ENCODE results near the gene SOX30. TPM values are rescaled to one million over a fixed set of nuclear protein-coding genes. Genes with fewer than 3 reads are reported as not detected.

SOX30 gene
- total RNA-seq, 4 donors from 2014 or later: 0.10 TPM; not detected in 3

DNA sequence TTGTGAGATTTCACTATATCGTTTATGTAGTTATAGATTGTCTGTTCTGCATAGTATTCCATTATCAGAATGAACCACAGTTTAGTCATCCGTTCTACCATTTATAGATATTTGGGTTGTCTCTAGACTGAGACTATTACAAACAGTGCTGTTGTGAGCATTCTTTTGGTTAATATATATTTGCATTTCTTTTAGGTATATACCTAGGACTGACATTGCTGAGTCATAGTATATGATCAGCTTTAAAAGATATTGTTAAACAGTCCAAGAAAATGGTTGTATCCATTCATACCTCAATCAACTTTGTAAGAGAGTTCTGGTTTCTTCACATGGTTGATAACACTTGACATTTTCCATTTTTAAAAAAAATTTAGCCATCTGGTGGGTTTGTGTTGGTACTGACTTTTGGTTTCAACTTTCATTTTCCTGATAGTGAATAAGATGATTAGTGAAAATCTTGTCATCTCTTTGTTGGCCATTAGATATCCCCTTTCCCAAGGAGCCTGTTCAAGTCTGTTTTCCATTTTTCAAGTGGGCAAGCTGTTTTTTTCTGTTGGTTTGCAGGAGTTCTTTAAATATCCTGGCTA lies 53.8 kb downstream of the SOX30 start:
- 89 to 96% methylated on average over 2 of the region's 2 CpGs for WGBS, 2 donors
- TF ChIP-seq CTCF (IDR thresholded peaks at IDR 0.05) (no peak), POLR2A (IDR thresholded peaks at IDR 0.05) (no peak)
- intact Hi-C loops (cut with DNase I; ENCODE audit: low total_unique reads): no loop called here
- no peak overlapping the region for H3K4me3 ChIP-seq (ENCODE audit: low read depth, poor library complexity, severe bottlenecking)
- DNase-seq (ENCODE audit: low spot score in 2 of 2): no peak

DNA sequence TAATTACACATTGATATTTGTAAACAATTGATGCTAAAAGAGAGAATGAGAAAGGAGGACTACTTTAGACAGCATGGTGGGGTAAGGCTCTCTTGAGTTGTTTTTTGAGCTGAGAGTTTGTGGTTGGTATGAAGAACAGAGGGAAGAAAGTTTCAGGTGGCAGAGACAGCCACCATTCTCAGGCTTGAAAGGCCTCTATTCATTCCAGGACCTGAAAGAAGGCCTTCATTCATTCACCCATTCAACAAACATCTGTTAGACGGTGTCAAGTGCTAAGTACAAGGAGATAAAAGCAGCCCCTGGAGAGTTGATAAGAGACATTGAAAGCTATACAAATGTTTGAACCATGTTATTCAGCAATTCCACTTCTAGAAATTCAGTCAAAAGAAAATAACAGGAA lies 55.0 kb downstream of the SOX30 start:
- no peak for TF ChIP-seq POLR2A (IDR thresholded peaks at IDR 0.05)
- TF ChIP-seq CTCF (IDR thresholded peaks at IDR 0.05): no peak
- 71 to 90% methylated on average over 1 of the region's 1 CpG for WGBS, 2 donors
- no peak for DNase-seq (ENCODE audit: low spot score in 2 of 2)
- H3K4me3 ChIP-seq (ENCODE audit: low read depth, poor library complexity, severe bottlenecking): no peak overlapping the region
- intact Hi-C loops (cut with DNase I; ENCODE audit: low total_unique reads): no loop called here

DNA sequence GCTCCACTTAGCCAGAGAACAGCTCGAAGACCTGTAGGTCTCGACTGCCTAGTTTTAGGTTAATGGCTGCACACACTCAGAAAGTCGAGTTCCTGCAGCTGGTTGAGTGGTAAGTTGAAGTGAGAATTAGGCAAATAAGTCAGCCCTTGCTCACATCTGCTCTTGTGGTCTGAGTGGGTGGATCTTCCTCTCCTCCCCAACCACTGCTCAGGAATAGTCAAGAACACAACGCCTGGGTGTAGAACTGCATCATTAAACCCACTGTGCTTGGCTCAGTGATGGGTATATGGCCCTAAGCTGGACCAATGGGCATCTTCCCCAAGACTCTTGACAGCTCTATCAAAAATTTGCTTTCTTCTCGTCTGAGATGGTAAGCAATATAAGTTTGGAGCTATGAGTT lies 55.8 kb downstream of the SOX30 start:
- H3K4me3 ChIP-seq (ENCODE audit: low read depth, poor library complexity, severe bottlenecking): no peak overlapping the region
- intact Hi-C loops (cut with DNase I; ENCODE audit: low total_unique reads): no loop called here
- no peak for DNase-seq (ENCODE audit: low spot score in 2 of 2)
- no peak for TF ChIP-seq POLR2A (IDR thresholded peaks at IDR 0.05)
- no peak for TF ChIP-seq CTCF (IDR thresholded peaks at IDR 0.05)
- 69 to 77% methylated on average over 5 of the region's 5 CpGs for WGBS, 2 donors

DNA sequence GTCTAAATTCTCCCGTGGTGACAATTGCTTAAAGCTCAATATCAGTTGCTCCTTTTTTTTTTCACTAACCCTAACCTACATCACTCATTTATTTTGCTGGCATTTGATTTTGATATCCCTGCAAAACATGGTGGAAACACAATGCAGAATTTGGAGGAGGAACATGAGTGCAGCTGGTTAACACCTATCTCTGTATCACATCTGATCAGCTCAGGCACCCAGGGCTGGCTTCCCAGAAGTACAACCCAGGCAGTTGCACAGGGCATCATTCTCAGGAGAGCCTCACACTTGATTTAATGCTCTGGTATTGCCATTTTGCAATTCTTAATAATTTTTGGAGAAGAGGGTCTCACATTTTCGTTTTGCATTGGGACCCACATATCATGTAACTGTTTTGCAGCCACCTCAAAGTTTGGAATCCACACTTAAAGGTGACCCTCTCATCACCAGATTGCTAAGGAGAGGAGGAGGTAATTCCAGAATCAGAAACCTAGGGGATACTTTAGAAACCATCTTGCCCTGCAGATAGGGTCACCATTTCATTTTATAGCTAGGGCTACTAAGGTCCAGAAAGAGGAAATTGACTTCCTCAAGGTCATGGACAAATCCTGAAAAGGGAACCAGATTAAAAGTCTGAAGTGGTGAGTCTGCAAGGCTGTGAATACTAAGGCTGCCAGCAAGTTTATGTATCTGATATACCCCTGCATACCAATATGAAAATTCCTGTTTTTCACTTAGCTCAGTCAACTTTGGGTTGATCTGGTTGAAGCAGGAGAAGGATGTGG lies 57.4 kb downstream of the SOX30 start:
- intact Hi-C loops (cut with DNase I; ENCODE audit: low total_unique reads): loop anchor here (5.0 kb wide), 1 partner anchor 433 kb away; no protein-coding TSS in a partner anchor

DNA sequence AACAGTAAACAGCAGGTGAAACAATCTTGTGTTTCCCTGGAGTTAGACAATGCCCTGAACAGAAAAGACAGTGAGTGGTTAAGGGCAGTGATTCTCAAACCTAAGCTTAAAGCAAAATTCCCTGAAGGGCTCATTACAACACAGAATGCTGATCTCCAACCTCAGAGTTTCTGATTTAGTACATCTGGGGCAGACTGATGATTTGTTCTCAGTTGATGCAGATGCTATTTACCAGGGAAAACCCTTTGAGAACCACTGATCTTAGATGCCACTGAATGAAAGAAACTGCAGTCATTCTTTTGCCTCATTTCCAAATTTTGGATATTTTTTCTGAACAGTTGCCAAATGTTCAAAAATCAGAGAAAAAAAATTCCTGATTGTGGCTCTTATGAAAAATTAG lies 58.0 kb downstream of the SOX30 start:
- TF ChIP-seq POLR2A (IDR thresholded peaks at IDR 0.05): no peak
- no peak for TF ChIP-seq CTCF (IDR thresholded peaks at IDR 0.05)
- intact Hi-C loops (cut with DNase I; ENCODE audit: low total_unique reads): loop anchor here (5.0 kb wide), 1 partner anchor 432 kb away; no protein-coding TSS in a partner anchor
- H3K4me3 ChIP-seq (ENCODE audit: low read depth, poor library complexity, severe bottlenecking): no peak overlapping the region
- no peak for DNase-seq (ENCODE audit: low spot score in 2 of 2)

More for the DNA sequence above, 57.4 kb downstream of the SOX30 start:
- no peak overlapping the region for H3K4me3 ChIP-seq (ENCODE audit: low read depth, poor library complexity, severe bottlenecking)
- TF ChIP-seq CTCF (IDR thresholded peaks at IDR 0.05) (no peak), POLR2A (IDR thresholded peaks at IDR 0.05) (no peak)
- WGBS, 2 donors: 42 to 50% methylated on average over 2 of the region's 2 CpGs
- DNase-seq (ENCODE audit: low spot score in 2 of 2): no peak
